DND-41 (cell line): ENCODE data around the gene PHETA2.

Source experiments
- ATAC-seq: fragments of 200-7000 bp; cut with Tn5 transposase; 3 replicates; pipeline ENCODE4 v1.9.1; 2021; ENCODE audit warnings: low read depth; ENCODE audit not compliant: insufficient read depth
- DNase-seq: peaks from one replicate; pipeline ENCODE4 v3.0.0-alpha.2; 2020
- H2AFZ ChIP-seq: 2 replicates; pipeline ENCODE4 v1.6.0; 2012; ENCODE audit warnings: low read depth, low read length
- H3K27ac ChIP-seq: 2 replicates; pipeline ENCODE4 v1.5.1; 2012; ENCODE audit warnings: low read length, inconsistent platforms
- H3K27me3 ChIP-seq: fragments of 200-600 bp; sonication (generic); 2 replicates; pipeline ENCODE4 v1.6.0; 2012; ENCODE audit warnings: low read length, mild to moderate bottlenecking, inconsistent platforms; ENCODE audit not compliant: insufficient read depth, poor library complexity
- H3K36me3 ChIP-seq: 2 replicates; pipeline ENCODE4 v1.5.1; 2012; ENCODE audit warnings: low read length, inconsistent platforms; ENCODE audit not compliant: insufficient read depth
- H3K4me1 ChIP-seq: 2 replicates; pipeline ENCODE4 v1.5.1; 2012; ENCODE audit warnings: mild to moderate bottlenecking, low read length; ENCODE audit not compliant: insufficient read depth
- H3K4me2 ChIP-seq: 2 replicates; pipeline ENCODE4 v1.6.0; 2012; ENCODE audit warnings: mild to moderate bottlenecking, moderate library complexity, low read length, inconsistent platforms; ENCODE audit not compliant: insufficient read depth
- H3K4me3 ChIP-seq, 2 experiments: fragments of 200-600 bp in 1 of 2; shearing (Covaris generic) in 1 of 2; 2 replicates each; pipeline ENCODE4 v1.5.1; 2012 to 2016; ENCODE audit warnings: inconsistent platforms in 2 of 2, low read length in 2 of 2, mild to moderate bottlenecking in 2 of 2, low read depth in 1 of 2, moderate library complexity in 1 of 2
- H3K79me2 ChIP-seq: 2 replicates; pipeline ENCODE4 v1.6.0; 2012; ENCODE audit warnings: low read length, inconsistent platforms; ENCODE audit not compliant: insufficient read depth
- H3K9ac ChIP-seq: 2 replicates; pipeline ENCODE4 v1.6.0; 2012; ENCODE audit warnings: low read depth, mild to moderate bottlenecking, inconsistent platforms, low read length, moderate library complexity
- H3K9me3 ChIP-seq: 2 replicates; pipeline ENCODE4 v1.5.1; 2012; ENCODE audit warnings: low read length, moderate library complexity, mild to moderate bottlenecking, inconsistent platforms; ENCODE audit not compliant: insufficient read depth, severe bottlenecking
- H4K20me1 ChIP-seq: 2 replicates; pipeline ENCODE4 v1.6.0; 2012; ENCODE audit warnings: low read length; ENCODE audit not compliant: insufficient read depth
- CTCF ChIP-seq: IDR thresholded peaks from 2 replicates; pipeline ENCODE4 v1.5.1; 2012; ENCODE audit warnings: borderline replicate concordance, low read length, moderate library complexity, mild to moderate bottlenecking; ENCODE audit not compliant: poor library complexity, severe bottlenecking; ENCODE audit errors: extremely low read depth
- EZH2 ChIP-seq: IDR thresholded peaks from 3 replicates; pipeline ENCODE4 v1.6.1; 2012; ENCODE audit warnings: borderline replicate concordance, low read depth, mild to moderate bottlenecking, moderate library complexity, low read length, inconsistent platforms; ENCODE audit not compliant: severe bottlenecking

The PHETA2 gene

GRCh38 chr22:42074846-42075676 lies 1.0 kb downstream of the PHETA2 start:
- Histone ChIP-seq H3K9ac (no peak overlapping the region), H3K36me3 (no peaks in the 10 kb centered on the region), H3K27me3 (no peaks in the 10 kb centered on the region), H3K27ac (no peak overlapping the region), H3K79me2 (peaks cover 9% of the 10 kb centered on the region), H2AFZ (no peak overlapping the region), H3K4me1 (peaks cover 28% of the 10 kb centered on the region), H3K4me2 (no peak overlapping the region), H3K4me3 (no peak overlapping the region), H4K20me1 (no peaks in the 10 kb centered on the region), H3K9me3 (no peaks in the 10 kb centered on the region)
- TF ChIP-seq CTCF (no peak), EZH2 (no peak)
- ATAC-seq (no peak), DNase-seq (no peak)

GRCh38 chr22:42076764-42077485 lies 2.9 kb downstream of the PHETA2 start:
- no peak overlapping the region for H2AFZ ChIP-seq
- H3K4me1 ChIP-seq = peaks cover 29% of the 10 kb centered on the region
- no peak overlapping the region for H3K27ac ChIP-seq
- no peaks in the 10 kb centered on the region for H3K9me3 ChIP-seq
- H3K9ac ChIP-seq = no peak overlapping the region
- DNase-seq = no peak
- H3K79me2 ChIP-seq = peaks cover 24% of the 10 kb centered on the region
- H4K20me1 ChIP-seq = no peaks in the 10 kb centered on the region
- no peak overlapping the region for H3K4me3 ChIP-seq
- ATAC-seq = no peak
- no peak overlapping the region for H3K4me2 ChIP-seq
- H3K27me3 ChIP-seq = no peaks in the 10 kb centered on the region
- TF ChIP-seq CTCF = no peak
- TF ChIP-seq EZH2 = no peak
- H3K36me3 ChIP-seq = peaks cover 5% of the 10 kb centered on the region; the same call in 1 of the 2 replicates

GRCh38 chr22:42077486-42078125 lies 3.6 kb downstream of the PHETA2 start:
- no peak for ATAC-seq
- peaks cover 29% of the 10 kb centered on the region for H3K79me2 ChIP-seq
- no peak overlapping the region for H3K27ac ChIP-seq

More at GRCh38 chr22:42077486-42078125, 3.6 kb downstream of the PHETA2 start:
- H3K4me2 ChIP-seq = no peak overlapping the region
- no peaks in the 10 kb centered on the region for H3K27me3 ChIP-seq
- no peaks in the 10 kb centered on the region for H3K9me3 ChIP-seq
- H3K4me3 ChIP-seq = no peak overlapping the region
- no peaks in the 10 kb centered on the region for H4K20me1 ChIP-seq
- no peak for DNase-seq
- H2AFZ ChIP-seq = no peak overlapping the region; the same call in 1 of the 2 replicates
- TF ChIP-seq CTCF (no peak), EZH2 (no peak)
- H3K9ac ChIP-seq = no peak overlapping the region
- peaks cover 30% of the 10 kb centered on the region for H3K4me1 ChIP-seq
- peaks cover 12% of the 10 kb centered on the region; the same call in 1 of the 2 replicates for H3K36me3 ChIP-seq
